Endothelial cell (in vitro differentiated cells): Measurements from ENCODE around the gene POLN. TPM values are rescaled to one million over a fixed set of nuclear protein-coding genes. Genes with fewer than 3 reads are reported as not detected.

ENCODE experiments used
- DNase-seq: peaks from one replicate; pipeline ENCODE4 v3.0.0; 2021; ENCODE audit warnings: low spot score
- H3K27ac Mint-ChIP-seq: one replicate; pipeline ENCODE4 v1.8.0; 2021; ENCODE audit warnings: mixed read lengths, inconsistent platforms; ENCODE audit not compliant: unreplicated experiment
- H3K27me3 Mint-ChIP-seq: one replicate; pipeline ENCODE4 v1.8.0; 2021; ENCODE audit warnings: mild to moderate bottlenecking, moderate library complexity, mixed read lengths, inconsistent platforms; ENCODE audit not compliant: unreplicated experiment
- H3K36me3 Mint-ChIP-seq: one replicate; pipeline ENCODE4 v1.8.0; 2021; ENCODE audit warnings: mild to moderate bottlenecking, low read depth, mixed read lengths, inconsistent platforms; ENCODE audit not compliant: unreplicated experiment
- H3K4me1 Mint-ChIP-seq: one replicate; pipeline ENCODE4 v1.8.0; 2021; ENCODE audit warnings: mild to moderate bottlenecking, mixed read lengths, inconsistent platforms; ENCODE audit not compliant: unreplicated experiment
- H3K4me3 Mint-ChIP-seq: one replicate; pipeline ENCODE4 v1.8.0; 2021; ENCODE audit warnings: mild to moderate bottlenecking, mixed read lengths, inconsistent platforms; ENCODE audit not compliant: unreplicated experiment
- H3K9me3 Mint-ChIP-seq: one replicate; pipeline ENCODE4 v1.8.0; 2021; ENCODE audit warnings: mixed read lengths, inconsistent platforms; ENCODE audit not compliant: unreplicated experiment
- total RNA-seq: library from RNA; stranded (reverse); fragmentation: NEBNext Ultra II Directional; extraction: Animal tissue kit (Norgen Biotek cat#: 25700); gene quantifications from one replicate; pipeline ENCODE4 v1.2.1, GENCODE V29; 2021; ENCODE audit not compliant: unreplicated experiment
- TF ChIP-seq, protein P1 (sequence below): fragments of 200-600 bp; sonication (generic); IDR thresholded peaks from one replicate; pipeline ENCODE4 v1.5.0; 2021; ENCODE audit warnings: antibody characterized with exemption; ENCODE audit not compliant: unreplicated experiment

POLN gene
- total RNA-seq, 1 donor from 2014 or later = 2.5 TPM

GRCh38 chr4:2262145-2262943 lies 20.4 kb upstream of the POLN start:
- no peaks in the 10 kb centered on the region for H3K9me3 Mint-ChIP-seq
- no peak overlapping the region for H3K27ac Mint-ChIP-seq
- DNase-seq = peak; percentile 98
- TF ChIP-seq, protein P1, sequence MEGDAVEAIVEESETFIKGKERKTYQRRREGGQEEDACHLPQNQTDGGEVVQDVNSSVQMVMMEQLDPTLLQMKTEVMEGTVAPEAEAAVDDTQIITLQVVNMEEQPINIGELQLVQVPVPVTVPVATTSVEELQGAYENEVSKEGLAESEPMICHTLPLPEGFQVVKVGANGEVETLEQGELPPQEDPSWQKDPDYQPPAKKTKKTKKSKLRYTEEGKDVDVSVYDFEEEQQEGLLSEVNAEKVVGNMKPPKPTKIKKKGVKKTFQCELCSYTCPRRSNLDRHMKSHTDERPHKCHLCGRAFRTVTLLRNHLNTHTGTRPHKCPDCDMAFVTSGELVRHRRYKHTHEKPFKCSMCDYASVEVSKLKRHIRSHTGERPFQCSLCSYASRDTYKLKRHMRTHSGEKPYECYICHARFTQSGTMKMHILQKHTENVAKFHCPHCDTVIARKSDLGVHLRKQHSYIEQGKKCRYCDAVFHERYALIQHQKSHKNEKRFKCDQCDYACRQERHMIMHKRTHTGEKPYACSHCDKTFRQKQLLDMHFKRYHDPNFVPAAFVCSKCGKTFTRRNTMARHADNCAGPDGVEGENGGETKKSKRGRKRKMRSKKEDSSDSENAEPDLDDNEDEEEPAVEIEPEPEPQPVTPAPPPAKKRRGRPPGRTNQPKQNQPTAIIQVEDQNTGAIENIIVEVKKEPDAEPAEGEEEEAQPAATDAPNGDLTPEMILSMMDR = no peak
- peaks cover 3% of the 10 kb centered on the region for H3K36me3 Mint-ChIP-seq
- no peak overlapping the region for H3K4me3 Mint-ChIP-seq
- no peaks in the 10 kb centered on the region for H3K4me1 Mint-ChIP-seq
- peaks cover 7% of the 10 kb centered on the region for H3K27me3 Mint-ChIP-seq

DNA sequence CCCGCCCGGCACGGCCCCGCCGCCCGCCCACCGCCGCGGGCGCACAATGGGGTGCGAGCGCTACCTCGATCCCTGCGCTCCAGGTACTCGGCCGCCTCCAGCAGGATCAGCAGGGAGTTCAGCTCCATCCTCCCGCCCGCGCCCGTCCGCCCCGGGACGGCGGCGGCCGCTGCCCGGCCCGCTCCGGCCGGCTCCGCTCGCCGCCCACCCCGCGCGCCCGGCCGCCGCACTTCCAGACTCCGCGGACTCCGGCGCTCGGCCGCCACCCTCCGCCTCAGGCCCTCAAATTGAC lies 19.9 kb upstream of the POLN start, which contains the start of gene MXD4:
Gene MXD4 (minus strand): TSS at position 257 of the 292 bp plus-strand sequence. CDS start 129 bp downstream, at position 128.
- Mint-ChIP-seq H3K36me3 (peaks cover 6% of the 10 kb centered on the region), H3K4me3 (peak within 1 kb of the TSS; percentile 69), H3K4me1 (peaks cover 5% of the 10 kb centered on the region), H3K27ac (no peak within 1 kb of the TSS), H3K27me3 (peaks cover 7% of the 10 kb centered on the region), H3K9me3 (no peaks in the 10 kb centered on the region)
- TF ChIP-seq, protein P1 = no peak
- DNase-seq = no peak

GRCh38 chr4:2261110-2261852 lies 19.4 kb upstream of the POLN start:
- TF ChIP-seq, protein P1 = no peak
- Mint-ChIP-seq H3K9me3 (no peaks in the 10 kb centered on the region), H3K4me1 (peaks cover 5% of the 10 kb centered on the region), H3K27ac (no peak overlapping the region), H3K4me3 (peak overlapping the region; percentile 69), H3K36me3 (peaks cover 7% of the 10 kb centered on the region), H3K27me3 (peaks cover 7% of the 10 kb centered on the region)
- DNase-seq = peak; percentile 51

DNA sequence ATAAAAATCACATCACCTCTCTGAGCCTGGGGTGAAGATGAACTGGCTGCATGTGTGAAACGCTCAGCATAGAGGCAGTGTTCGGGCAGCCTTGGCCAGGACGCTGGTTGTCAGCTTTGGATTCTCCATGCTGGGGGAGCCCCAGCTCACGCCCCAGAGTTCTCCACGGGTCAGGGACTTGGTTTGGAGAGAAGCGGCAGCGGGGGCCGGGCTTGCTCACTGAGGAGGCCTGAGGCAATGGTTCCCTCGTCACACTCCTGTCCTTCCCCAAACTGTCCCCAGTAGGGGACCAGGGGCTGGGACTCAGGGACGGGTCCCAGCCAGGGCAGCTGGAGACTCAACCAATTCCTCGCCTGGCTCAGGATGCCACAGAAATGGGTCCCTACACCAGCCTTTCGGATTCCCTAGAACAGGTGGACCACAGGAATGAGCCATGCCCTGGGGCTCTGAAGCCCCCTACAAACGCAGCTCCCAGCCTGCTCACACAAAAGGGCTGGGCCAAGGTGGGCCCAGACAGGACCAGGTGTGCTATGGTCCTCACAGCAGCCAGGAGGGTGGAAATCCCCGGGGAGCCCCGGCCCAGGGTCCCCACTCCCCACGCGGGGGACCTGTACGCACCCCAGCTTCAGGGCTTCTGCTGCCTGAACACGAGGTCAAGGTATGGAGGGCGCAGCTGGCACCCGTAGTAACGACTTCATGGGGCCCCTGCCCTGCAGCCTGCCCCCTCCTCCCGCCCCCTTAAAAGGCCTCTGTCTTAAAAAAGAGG lies 18.6 kb upstream of the POLN start:
- H3K27ac Mint-ChIP-seq = no peak overlapping the region
- peaks cover 7% of the 10 kb centered on the region for H3K36me3 Mint-ChIP-seq
- H3K4me3 Mint-ChIP-seq = peak overlapping the region; percentile 74
- H3K4me1 Mint-ChIP-seq = peaks cover 5% of the 10 kb centered on the region
- H3K9me3 Mint-ChIP-seq = no peaks in the 10 kb centered on the region
- H3K27me3 Mint-ChIP-seq = peaks cover 7% of the 10 kb centered on the region
- TF ChIP-seq, protein P1 = no peak
- no peak for DNase-seq
